ENCODE measurements around the gene TMEM221. TPM values are rescaled to one million over a fixed set of nuclear protein-coding genes. Genes with fewer than 3 reads are reported as not detected.

TMEM221 gene
- total and polyA plus RNA-seq, 10 of the 15 experiments (the other 5 are each of a cell fraction or from before 2014, with no cell fraction given): 0.04 to 0.24 TPM; not detected in 8

- TF ChIP-seq NKRF (conservative IDR thresholded peaks at IDR 0.05): no peak; the same call in 1 of the 2 replicates
- no peak for TF ChIP-seq FOXK2 (IDR thresholded peaks at IDR 0.05)
- no peak; the same call in none of the 2 replicates for TF ChIP-seq GATAD2B (conservative IDR thresholded peaks at IDR 0.05; ENCODE audit: low read depth)
- peak; percentile 79; the same call in 1 of the 2 replicates for TF ChIP-seq PML (IDR thresholded peaks at IDR 0.05; ENCODE audit: low read length)
- TF ChIP-seq NFIC (IDR thresholded peaks at IDR 0.05; ENCODE audit: low read depth, low read length): no peak
- no peak for TF ChIP-seq TBL1XR1 (IDR thresholded peaks at IDR 0.05; ENCODE audit: low read depth, low read length)
- TF ChIP-seq PBX3 (IDR thresholded peaks at IDR 0.05; ENCODE audit: insufficient replicate concordance, low read depth, low read length): peak; percentile 27
- no peak for TF ChIP-seq NFYA (IDR thresholded peaks at IDR 0.05; ENCODE audit: borderline replicate concordance, low read depth, low read length)
- TF ChIP-seq BRCA1 (IDR thresholded peaks at IDR 0.05; ENCODE audit: low read depth, low read length): no peak
- no peak for TF ChIP-seq SMAD1 (IDR thresholded peaks at IDR 0.05; ENCODE audit: low read depth, partially characterized antibody)
- no peak for TF ChIP-seq HDAC6 (IDR thresholded peaks at IDR 0.05; ENCODE audit: unreplicated experiment)
- no peak for TF ChIP-seq ZNF24 (IDR thresholded peaks at IDR 0.05)
- no peak for TF ChIP-seq ZBTB33 (IDR thresholded peaks at IDR 0.05)
- TF ChIP-seq PKNOX1 (IDR thresholded peaks at IDR 0.05): no peak; the same call in none of the 2 replicates
- TF ChIP-seq NR2C1 (IDR thresholded peaks at IDR 0.05): no peak
- no peak for TF ChIP-seq TARDBP (IDR thresholded peaks at IDR 0.05; ENCODE audit: borderline replicate concordance)
- 0 out of 2 replicates have a peak, but pooled peaks have one; percentile 14 for TF ChIP-seq STAT1 (conservative IDR thresholded peaks at IDR 0.05)
- peak; percentile 18; the same call in 1 of the 2 replicates for TF ChIP-seq ZBTB40 (IDR thresholded peaks at IDR 0.05; ENCODE audit: borderline replicate concordance)
- peak; percentile 39; the same call in 1 of the 3 replicates for TF ChIP-seq POU2F2 (IDR thresholded peaks at IDR 0.05; ENCODE audit: borderline replicate concordance, low read depth, low read length)
- no peak for TF ChIP-seq ESRRA (IDR thresholded peaks at IDR 0.05; ENCODE audit: low read length)
Measured at GRCh38 chr19:17405250-17406045, 43.0 kb downstream of the TMEM221 start, which contains the start of gene BST2 (continued).
